Measurements from ENCODE around the gene EXOC3. TPM values are rescaled to one million over a fixed set of nuclear protein-coding genes. Genes with fewer than 3 reads are reported as not detected.
A peak's percentile ranks its signal among the peaks of the same experiment; 100 is the strongest.

Gene EXOC3
- total RNA-seq, 1 donor from 2014 or later: 64.6 TPM

- Mint-ChIP-seq H3K4me3 (peak overlapping the region; percentile 50), H3K27ac (peak overlapping the region; percentile 51), H3K4me1 (ENCODE audit: unreplicated experiment) (peaks cover 15% of the 10 kb centered on the region), H3K9me3 (no peaks in the 10 kb centered on the region), H3K36me3 (peaks cover 29% of the 10 kb centered on the region), H3K27me3 (no peaks in the 10 kb centered on the region)
- TF ChIP-seq CTCF (conservative IDR thresholded peaks at IDR 0.05): no peak
- no peak for DNase-seq (ENCODE audit: extremely low spot score, unreplicated experiment)
Observed at GRCh38 chr5:446066-446882, 3.3 kb downstream of the EXOC3 start.

GRCh38 chr5:446883-447263 is 3.9 kb downstream of the EXOC3 start:
- Mint-ChIP-seq H3K36me3 (peaks cover 35% of the 10 kb centered on the region), H3K27ac (peak overlapping the region; percentile 51), H3K9me3 (peaks cover 6% of the 10 kb centered on the region), H3K4me1 (ENCODE audit: unreplicated experiment) (peaks cover 15% of the 10 kb centered on the region), H3K27me3 (no peaks in the 10 kb centered on the region), H3K4me3 (no peak overlapping the region)
- peak; percentile 78 for TF ChIP-seq CTCF (conservative IDR thresholded peaks at IDR 0.05)
- no peak for DNase-seq (ENCODE audit: extremely low spot score, unreplicated experiment)

- no peak for TF ChIP-seq CTCF (conservative IDR thresholded peaks at IDR 0.05)
- no peak for DNase-seq (ENCODE audit: extremely low spot score, unreplicated experiment)
- Mint-ChIP-seq H3K4me1 (ENCODE audit: unreplicated experiment) (peaks cover 15% of the 10 kb centered on the region), H3K27ac (no peak overlapping the region), H3K36me3 (peaks cover 41% of the 10 kb centered on the region), H3K9me3 (peaks cover 12% of the 10 kb centered on the region), H3K4me3 (no peak overlapping the region), H3K27me3 (no peaks in the 10 kb centered on the region)
Observed at GRCh38 chr5:447501-447900, 4.5 kb downstream of the EXOC3 start.

- H3K36me3 Mint-ChIP-seq: peaks cover 48% of the 10 kb centered on the region
- H3K4me3 Mint-ChIP-seq: no peak overlapping the region
- H3K9me3 Mint-ChIP-seq: peaks cover 15% of the 10 kb centered on the region
- no peak for TF ChIP-seq CTCF (conservative IDR thresholded peaks at IDR 0.05)
- no peak for DNase-seq (ENCODE audit: extremely low spot score, unreplicated experiment)
- H3K4me1 Mint-ChIP-seq (ENCODE audit: unreplicated experiment): peaks cover 15% of the 10 kb centered on the region
- H3K27me3 Mint-ChIP-seq: no peaks in the 10 kb centered on the region
- no peak overlapping the region for H3K27ac Mint-ChIP-seq
Observed at GRCh38 chr5:448061-448765, 5.2 kb downstream of the EXOC3 start.

GRCh38 chr5:448766-449090 is 5.8 kb downstream of the EXOC3 start:
- Mint-ChIP-seq H3K4me3 (no peak overlapping the region), H3K27me3 (no peaks in the 10 kb centered on the region), H3K9me3 (peaks cover 15% of the 10 kb centered on the region), H3K4me1 (ENCODE audit: unreplicated experiment) (peaks cover 15% of the 10 kb centered on the region), H3K36me3 (peaks cover 53% of the 10 kb centered on the region), H3K27ac (no peak overlapping the region)
- no peak for DNase-seq (ENCODE audit: extremely low spot score, unreplicated experiment)
- TF ChIP-seq CTCF (conservative IDR thresholded peaks at IDR 0.05): no peak
